ENCODE measurements around the gene EYS.

EYS gene

GRCh38 chr6:65117817-65118409 is 589.1 kb downstream of the EYS start:
- no peak for TF ChIP-seq CTCF (IDR thresholded peaks at IDR 0.05; ENCODE audit: low read depth, low read length)
- no peak for TF ChIP-seq MYC (IDR thresholded peaks at IDR 0.05; ENCODE audit: low read depth, low read length)
- TF ChIP-seq MAX (IDR thresholded peaks at IDR 0.05; ENCODE audit: low read depth, low read length): no peak
- TF ChIP-seq POLR2A (IDR thresholded peaks at IDR 0.05; ENCODE audit: extremely low read depth, insufficient read length): no peak
- DNase-seq (ENCODE audit: low read depth): no peak
- H3K4me3 ChIP-seq (ENCODE audit: low read depth, low read length): no peak overlapping the region

- no peak overlapping the region for H3K4me3 ChIP-seq (ENCODE audit: low read depth, low read length)
- no peak for TF ChIP-seq MAX (IDR thresholded peaks at IDR 0.05; ENCODE audit: low read depth, low read length)
- no peak for TF ChIP-seq CTCF (IDR thresholded peaks at IDR 0.05; ENCODE audit: low read depth, low read length)
- TF ChIP-seq MYC (IDR thresholded peaks at IDR 0.05; ENCODE audit: low read depth, low read length): no peak
- TF ChIP-seq POLR2A (IDR thresholded peaks at IDR 0.05; ENCODE audit: extremely low read depth, insufficient read length): no peak
- no peak for DNase-seq (ENCODE audit: low read depth)
Measured at GRCh38 chr6:65116326-65116725, 590.7 kb downstream of the EYS start.

GRCh38 chr6:65113581-65113980 is 593.4 kb downstream of the EYS start:
- TF ChIP-seq CTCF (IDR thresholded peaks at IDR 0.05; ENCODE audit: low read depth, low read length): no peak
- DNase-seq (ENCODE audit: low read depth): no peak
- H3K4me3 ChIP-seq (ENCODE audit: low read depth, low read length): no peak overlapping the region

GRCh38 chr6:65112435-65112834 is 594.6 kb downstream of the EYS start:
- TF ChIP-seq MAX (IDR thresholded peaks at IDR 0.05; ENCODE audit: low read depth, low read length) (no peak), CTCF (IDR thresholded peaks at IDR 0.05; ENCODE audit: low read depth, low read length) (no peak), POLR2A (IDR thresholded peaks at IDR 0.05; ENCODE audit: extremely low read depth, insufficient read length) (no peak), MYC (IDR thresholded peaks at IDR 0.05; ENCODE audit: low read depth, low read length) (no peak)
- DNase-seq (ENCODE audit: low read depth): no peak
- no peak overlapping the region for H3K4me3 ChIP-seq (ENCODE audit: low read depth, low read length)

GRCh38 chr6:65110031-65110430 is 597.0 kb downstream of the EYS start:
- no peak overlapping the region for H3K4me3 ChIP-seq (ENCODE audit: low read depth, low read length)
- DNase-seq (ENCODE audit: low read depth): no peak
- TF ChIP-seq POLR2A (IDR thresholded peaks at IDR 0.05; ENCODE audit: extremely low read depth, insufficient read length) (no peak), CTCF (IDR thresholded peaks at IDR 0.05; ENCODE audit: low read depth, low read length) (no peak), MYC (IDR thresholded peaks at IDR 0.05; ENCODE audit: low read depth, low read length) (no peak), MAX (IDR thresholded peaks at IDR 0.05; ENCODE audit: low read depth, low read length) (no peak)

- no peak overlapping the region for H3K4me3 ChIP-seq (ENCODE audit: low read depth, low read length)
Measured at GRCh38 chr6:65098349-65098748, 608.7 kb downstream of the EYS start.

More at GRCh38 chr6:65098349-65098748, 608.7 kb downstream of the EYS start:
- no peak for DNase-seq (ENCODE audit: low read depth)
- TF ChIP-seq POLR2A (IDR thresholded peaks at IDR 0.05; ENCODE audit: extremely low read depth, insufficient read length) (no peak), MAX (IDR thresholded peaks at IDR 0.05; ENCODE audit: low read depth, low read length) (no peak)
